ENCODE measurements around the gene CD207. TPM values are rescaled to one million over a fixed set of nuclear protein-coding genes. Genes with fewer than 3 reads are reported as not detected.
A peak's percentile ranks its signal among the peaks of the same experiment; 100 is the strongest.
"Not testable (repeated sequence)": the region's sequence is repeated elsewhere in the genome, so short reads cannot be mapped to it uniquely, and the experiment has no call there.

CD207 gene
- total RNA-seq (2021) (1.1 and 2.4 TPM in 2 replicates), Bru-seq, nascent RNA (percentile 41 among the genes with signal in this experiment), BruChase-seq, experiment 1, labeled RNA remaining after a 2-hour chase (percentile 44 among the genes with signal in this experiment), BruChase-seq, experiment 2, labeled RNA remaining after a 6-hour chase (percentile 44 among the genes with signal in this experiment)
- long read RNA-seq, partial matches to known transcripts, result 1 of 2 reads
- long read RNA-seq, other reads (novel, unspliced or antisense), result 1 of 2 reads

- no peaks in the 10 kb centered on the region for H3K36me3 ChIP-seq (ENCODE audit: insufficient read depth, low read length, poor library complexity, severe bottlenecking)
- CTCF ChIA-PET, result no interaction called here
- H3K27ac ChIP-seq (ENCODE audit: low read depth, low read length, poor library complexity, severe bottlenecking), result no peak within 1 kb of the TSS
- TF ChIP-seq CTCF (conservative IDR thresholded peaks at IDR 0.05; ENCODE audit: low read depth, low read length) (no peak), EZH2 (IDR thresholded peaks at IDR 0.05; ENCODE audit: borderline replicate concordance, low read depth, low read length, poor library complexity, severe bottlenecking) (no peak)
- no peak for DNase-seq (ENCODE audit: low spot score)
- H3K9me3 ChIP-seq (ENCODE audit: low read depth, low read length, poor library complexity, severe bottlenecking), result no peaks in the 10 kb centered on the region
- no peaks in the 10 kb centered on the region for H3K4me1 ChIP-seq (ENCODE audit: insufficient read depth, low read length, poor library complexity, severe bottlenecking)
- no peak within 1 kb of the TSS for H3K4me3 ChIP-seq (ENCODE audit: low read depth, low read length, poor library complexity, severe bottlenecking)
- intact Hi-C loops (cut with micrococcal nuclease; ENCODE audit: unreplicated experiment), result no loop called here
- POLR2A ChIA-PET (ENCODE audit: low non-redundant PET), result no interaction called here
- no TSS peak for BruUV-seq (replicated peaks)
- H3K27me3 ChIP-seq (replicated peaks; ENCODE audit: insufficient read depth, low read depth, low read length, poor library complexity), result no peaks in the 10 kb centered on the region
These were observed at the start of gene CD207 for GRCh38 chr2:70835643-70836042. CD207 (minus strand) TSS chr2:70835816; CDS start chr2:70835776, 40 bp downstream.

- intact Hi-C loops (cut with micrococcal nuclease; ENCODE audit: unreplicated experiment); H3K4me1 ChIP-seq (ENCODE audit: insufficient read depth, low read length, poor library complexity, severe bottlenecking); CTCF ChIA-PET; H3K27me3 ChIP-seq (replicated peaks; ENCODE audit: insufficient read depth, low read depth, low read length, poor library complexity); H3K36me3 ChIP-seq (ENCODE audit: insufficient read depth, low read length, poor library complexity, severe bottlenecking); BruUV-seq (replicated peaks); H3K27ac ChIP-seq (ENCODE audit: low read depth, low read length, poor library complexity, severe bottlenecking); POLR2A ChIA-PET (ENCODE audit: low non-redundant PET); DNase-seq (ENCODE audit: low spot score); H3K4me3 ChIP-seq (ENCODE audit: low read depth, low read length, poor library complexity, severe bottlenecking); H3K9me3 ChIP-seq (ENCODE audit: low read depth, low read length, poor library complexity, severe bottlenecking): not testable (repeated sequence)
These were observed 42.9 kb upstream of the CD207 start for GRCh38 chr2:70878543-70878942.

- H3K9me3 ChIP-seq (ENCODE audit: low read depth, low read length, poor library complexity, severe bottlenecking); H3K4me3 ChIP-seq (ENCODE audit: low read depth, low read length, poor library complexity, severe bottlenecking); DNase-seq (ENCODE audit: low spot score); POLR2A ChIA-PET (ENCODE audit: low non-redundant PET); H3K4me1 ChIP-seq (ENCODE audit: insufficient read depth, low read length, poor library complexity, severe bottlenecking); intact Hi-C loops (cut with micrococcal nuclease; ENCODE audit: unreplicated experiment); H3K36me3 ChIP-seq (ENCODE audit: insufficient read depth, low read length, poor library complexity, severe bottlenecking); BruUV-seq (replicated peaks); H3K27me3 ChIP-seq (replicated peaks; ENCODE audit: insufficient read depth, low read depth, low read length, poor library complexity); H3K27ac ChIP-seq (ENCODE audit: low read depth, low read length, poor library complexity, severe bottlenecking): not testable (repeated sequence)
- CTCF ChIA-PET, result interaction anchor here (0.6 kb wide), 1 partner anchor 108 kb away, joined by 3 read pairs; no protein-coding TSS in a partner anchor
These were observed 40.5 kb upstream of the CD207 start for GRCh38 chr2:70876138-70876537.

GRCh38 chr2:70873541-70873940 lies 37.9 kb upstream of the CD207 start:
- BruUV-seq (replicated peaks), result no TSS peak
- H3K36me3 ChIP-seq (ENCODE audit: insufficient read depth, low read length, poor library complexity, severe bottlenecking), result no peaks in the 10 kb centered on the region
- POLR2A ChIA-PET (ENCODE audit: low non-redundant PET), result no interaction called here
- H3K9me3 ChIP-seq (ENCODE audit: low read depth, low read length, poor library complexity, severe bottlenecking), result no peaks in the 10 kb centered on the region
- TF ChIP-seq EZH2 (IDR thresholded peaks at IDR 0.05; ENCODE audit: borderline replicate concordance, low read depth, low read length, poor library complexity, severe bottlenecking) (no peak), CTCF (conservative IDR thresholded peaks at IDR 0.05; ENCODE audit: low read depth, low read length) (no peak)
- intact Hi-C loops (cut with micrococcal nuclease; ENCODE audit: unreplicated experiment), result no loop called here
- H3K27ac ChIP-seq (ENCODE audit: low read depth, low read length, poor library complexity, severe bottlenecking), result no peak overlapping the region
- CTCF ChIA-PET, result no interaction called here
- H3K27me3 ChIP-seq (replicated peaks; ENCODE audit: insufficient read depth, low read depth, low read length, poor library complexity), result no peaks in the 10 kb centered on the region
- H3K4me3 ChIP-seq (ENCODE audit: low read depth, low read length, poor library complexity, severe bottlenecking), result no peak overlapping the region
- H3K4me1 ChIP-seq (ENCODE audit: insufficient read depth, low read length, poor library complexity, severe bottlenecking), result peaks cover 7% of the 10 kb centered on the region
- no peak for DNase-seq (ENCODE audit: low spot score)

All from A673 (cell line).